A673 (cell line): ENCODE data around the gene RSF1. TPM values are rescaled to one million over a fixed set of nuclear protein-coding genes. Genes with fewer than 3 reads are reported as not detected.

Experiments used
- BruUV-seq: library from RNA; stranded (reverse); fragments of 400-500 nt; replicated peaks from 2 replicates; lab custom pipeline; 2021; lab: Mats Ljungman, UMichigan
- CTCF ChIA-PET: fragments of 300-600 bp; sonication (Branson Sonifier 250); formaldehyde crosslinking; loops from one replicate; lab custom pipeline; 2022; ENCODE audit warnings: antibody characterized with exemption; lab: Charles Lee
- POLR2A ChIA-PET: fragments of 300-600 bp; sonication (Branson Sonifier 250); formaldehyde crosslinking; loops from one replicate; lab custom pipeline; 2022; ENCODE audit warnings: antibody characterized with exemption; ENCODE audit not compliant: low non-redundant PET; lab: Charles Lee
- DNase-seq: peaks from one replicate; pipeline ENCODE4 v3.0.0-alpha.2; 2015; ENCODE audit warnings: low spot score
- H3K27ac ChIP-seq: fragments of 200-600 bp; sonication (generic); 2 replicates; pipeline ENCODE4 v1.5.1; 2016; ENCODE audit warnings: mixed run types, low read depth, mild to moderate bottlenecking, mixed read lengths, antibody characterized with exemption, low read length; ENCODE audit not compliant: poor library complexity, severe bottlenecking
- H3K27me3 ChIP-seq: fragments of 200-600 bp; sonication (generic); replicated peaks from 2 replicates; pipeline ENCODE4 v1.6.1; 2017; ENCODE audit warnings: mixed run types, low read depth, mild to moderate bottlenecking, mixed read lengths, antibody characterized with exemption, low read length; ENCODE audit not compliant: insufficient read depth, poor library complexity
- H3K36me3 ChIP-seq: fragments of 200-600 bp; sonication (generic); 2 replicates; pipeline ENCODE4 v1.6.1; 2016; ENCODE audit warnings: mixed run types, mild to moderate bottlenecking, mixed read lengths, antibody characterized with exemption, low read length; ENCODE audit not compliant: insufficient read depth, poor library complexity, severe bottlenecking
- H3K4me1 ChIP-seq: fragments of 200-600 bp; sonication (generic); 2 replicates; pipeline ENCODE4 v1.6.1; 2017; ENCODE audit warnings: mixed run types, mild to moderate bottlenecking, mixed read lengths, antibody characterized with exemption, low read length; ENCODE audit not compliant: insufficient read depth, poor library complexity, severe bottlenecking
- H3K4me3 ChIP-seq: fragments of 200-600 bp; sonication (generic); 2 replicates; pipeline ENCODE4 v1.5.1; 2016; ENCODE audit warnings: low read depth, mixed run types, mild to moderate bottlenecking, mixed read lengths, low read length; ENCODE audit not compliant: poor library complexity, severe bottlenecking
- H3K9me3 ChIP-seq: fragments of 200-600 bp; sonication (generic); 2 replicates; pipeline ENCODE4 v1.6.1; 2016; ENCODE audit warnings: mixed run types, low read depth, mild to moderate bottlenecking, mixed read lengths, antibody characterized with exemption, low read length; ENCODE audit not compliant: poor library complexity, severe bottlenecking
- CTCF ChIP-seq: fragments of 300-800, 200-600 bp; sonication (generic); conservative IDR thresholded peaks from 2 replicates; pipeline ENCODE4 v1.5.1; 2017; ENCODE audit warnings: low read depth, mild to moderate bottlenecking, antibody characterized with exemption, low read length, moderate library complexity, mixed read lengths
- EZH2 ChIP-seq: fragments of 200-600 bp; sonication (generic); IDR thresholded peaks from 2 replicates; pipeline ENCODE4 v1.6.1; 2017; ENCODE audit warnings: borderline replicate concordance, low read depth, mild to moderate bottlenecking, mixed read lengths, antibody characterized with exemption, low read length; ENCODE audit not compliant: poor library complexity, severe bottlenecking
- intact Hi-C: fragments of 100-400 bp; cut with micrococcal nuclease; formaldehyde crosslinking; loops from one replicate; pipeline ENCODE4 v1.10.0; 2022; ENCODE audit not compliant: unreplicated experiment
- total RNA-seq: library from RNA; stranded (reverse); gene quantifications from 2 replicates; pipeline ENCODE4 v1.2.3, GENCODE V29; 2021

The RSF1 gene
- total RNA-seq, 1 experiment from 2014 or later = 94.1 TPM

- Histone ChIP-seq H3K4me3 (no peak overlapping the region), H3K4me1 (no peaks in the 10 kb centered on the region), H3K27me3 (no peaks in the 10 kb centered on the region), H3K27ac (no peak overlapping the region), H3K36me3 (peaks cover 8% of the 10 kb centered on the region), H3K9me3 (no peaks in the 10 kb centered on the region)
- DNase-seq = no peak
- ChIA-PET CTCF (no interaction called here), POLR2A (no interaction called here)
- no TSS peak for BruUV-seq
- intact Hi-C loops = no loop called here
- no peak for TF ChIP-seq EZH2
- no peak for TF ChIP-seq CTCF
Observed at GRCh38 chr11:77704029-77704428, 116.5 kb downstream of the RSF1 start.

- no peak overlapping the region for H3K27ac ChIP-seq
- no peaks in the 10 kb centered on the region for H3K4me1 ChIP-seq
- no peaks in the 10 kb centered on the region for H3K27me3 ChIP-seq
- no TSS peak for BruUV-seq
- no peak overlapping the region for H3K4me3 ChIP-seq
- H3K36me3 ChIP-seq = peaks cover 34% of the 10 kb centered on the region
- ChIA-PET POLR2A (no interaction called here), CTCF (no interaction called here)
- no peak for DNase-seq
- TF ChIP-seq CTCF (no peak), EZH2 (no peak)
- intact Hi-C loops = no loop called here
- no peaks in the 10 kb centered on the region for H3K9me3 ChIP-seq
Observed at GRCh38 chr11:77699425-77699824, 121.1 kb downstream of the RSF1 start.

GRCh38 chr11:77698896-77699295, 121.6 kb downstream of the RSF1 start:
- no peaks in the 10 kb centered on the region for H3K27me3 ChIP-seq
- TF ChIP-seq EZH2 (no peak), CTCF (no peak)
- H3K4me1 ChIP-seq = no peaks in the 10 kb centered on the region
- CTCF ChIA-PET = no interaction called here
- BruUV-seq = no TSS peak
- no peak overlapping the region for H3K27ac ChIP-seq
- POLR2A ChIA-PET = no interaction called here
- DNase-seq = no peak
- intact Hi-C loops = no loop called here
- H3K9me3 ChIP-seq = no peaks in the 10 kb centered on the region
- peaks cover 34% of the 10 kb centered on the region for H3K36me3 ChIP-seq
- no peak overlapping the region for H3K4me3 ChIP-seq
